K562 (cell line): Measurements from ENCODE around the gene TRIM37. TPM values are rescaled to one million over a fixed set of nuclear protein-coding genes. Genes with fewer than 3 reads are reported as not detected.
A peak's percentile ranks its signal among the peaks of the same experiment; 100 is the strongest.

Source experiments
- ARID4B ChIP-seq: sonication (generic); formaldehyde crosslinking; IDR thresholded peaks from 2 replicates; pipeline ENCODE4 v1.8.0; 2022; ENCODE audit warnings: mild to moderate bottlenecking, missing genetic modification reagents
- E2F4 ChIP-seq: sonication (generic); formaldehyde crosslinking; IDR thresholded peaks from 2 replicates; pipeline ENCODE4 v1.8.0; 2022; ENCODE audit warnings: mild to moderate bottlenecking, low read depth, missing genetic modification reagents
- FOSL1 ChIP-seq: fragments of 200-800 bp; sonication (Bioruptor generic); conservative IDR thresholded peaks from 2 replicates; pipeline ENCODE4 v1.6.1; 2016; ENCODE audit warnings: missing genetic modification characterization, missing compliant biosample characterization
- HBP1 ChIP-seq: fragments of 450-650 bp; formaldehyde crosslinking; IDR thresholded peaks from 2 replicates; pipeline ENCODE4 v1.4.0; 2022; ENCODE audit warnings: missing genetic modification characterization
- HDAC6 ChIP-seq: IDR thresholded peaks from 2 replicates; pipeline ENCODE4 v1.6.1; 2012; ENCODE audit warnings: low read depth, mild to moderate bottlenecking, control low read depth, inconsistent platforms, low read length, moderate library complexity
- MAX ChIP-seq: sonication (generic); formaldehyde crosslinking; IDR thresholded peaks from 2 replicates; pipeline ENCODE4 v1.9.0; 2022; ENCODE audit warnings: mild to moderate bottlenecking, missing genetic modification reagents
- MECOM ChIP-seq: fragments of 250-450 bp; sonication (Bioruptor Pico); IDR thresholded peaks from 2 replicates; pipeline ENCODE4 v1.8.0; 2022; ENCODE audit warnings: inconsistent platforms
- MEF2D ChIP-seq: conservative IDR thresholded peaks from 2 replicates; pipeline ENCODE4 v1.6.1; 2016; ENCODE audit warnings: low read depth, missing genetic modification characterization, missing compliant biosample characterization
- MTF1 ChIP-seq: fragments of 250-450 bp; sonication (Bioruptor Pico); IDR thresholded peaks from 2 replicates; pipeline ENCODE4 v1.9.0; 2021; ENCODE audit warnings: moderate library complexity, mild to moderate bottlenecking, inconsistent platforms, borderline replicate concordance
- NCOR1 ChIP-seq: fragments of 450-650 bp; IDR thresholded peaks from 2 replicates; pipeline ENCODE4 v1.6.1; 2016; ENCODE audit warnings: mild to moderate bottlenecking, moderate library complexity
- PKNOX1 ChIP-seq: fragments of 450-650 bp; IDR thresholded peaks from 2 replicates; pipeline ENCODE4 v1.6.1; 2016
- POLR2AphosphoS5 ChIP-seq: IDR thresholded peaks from 2 replicates; pipeline ENCODE4 v1.6.1; 2011; ENCODE audit warnings: mild to moderate bottlenecking, low read depth, low read length, moderate library complexity; ENCODE audit not compliant: control insufficient read depth, insufficient read depth
- SMARCA5 ChIP-seq: fragments of 450-650 bp; IDR thresholded peaks from 2 replicates; pipeline ENCODE4 v1.6.1; 2016
- TAF15 ChIP-seq: fragments of 200-400 bp; formaldehyde crosslinking; IDR thresholded peaks from 2 replicates; pipeline ENCODE4 v1.6.1; 2017; ENCODE audit warnings: mild to moderate bottlenecking, low read depth, low read length, moderate library complexity
- TBP ChIP-seq: optimal IDR thresholded peaks from 2 replicates; pipeline ENCODE3; 2011; ENCODE audit warnings: low read depth, low read length, improper control_type of control experiment
- XRCC3 ChIP-seq: fragments of 450-650 bp; IDR thresholded peaks from 2 replicates; pipeline ENCODE4 v1.6.1; 2017; ENCODE audit warnings: mild to moderate bottlenecking, moderate library complexity
- ZNF12 ChIP-seq: sonication (generic); formaldehyde crosslinking; IDR thresholded peaks from 2 replicates; pipeline ENCODE4 v1.4.0; 2020; ENCODE audit warnings: mild to moderate bottlenecking, missing genetic modification reagents
- ZNF507 ChIP-seq: conservative IDR thresholded peaks from 2 replicates; pipeline ENCODE4 v1.6.1; 2017; ENCODE audit warnings: missing genetic modification characterization, missing compliant biosample characterization
- polyA plus RNA-seq, 8 experiments: library from polyadenylated mRNA; depleted of rRNA in 4 of 8; stranded (reverse) in 5 of 8; unstranded in 3 of 8; fragments of >200 nt; fragmentation: Nextera tagmentation in 2 of 8; fragmentation: Illumina TruSeq in 1 of 8; extraction: Ambion mirVana in 2 of 8; extraction: Trizol in 1 of 8; gene quantifications; 2 replicates each; pipeline versions ENCODE4 v1.2.1 to v1.2.3, GENCODE V29; 2011 to 2014; ENCODE audit warnings: inconsistent platforms in 1 of 8, missing spikeins in 1 of 8
- total RNA-seq, 7 experiments: library from RNA; depleted of rRNA in 6 of 7; stranded (reverse); fragments of >200 nt in 6 of 7; fragmentation: Illumina TruSeq in 2 of 7; extraction: Trizol in 2 of 7; gene quantifications; 2 replicates each; pipeline versions ENCODE4 v1.2.1 to v1.2.3, GENCODE V29; 2011 to 2021; ENCODE audit warnings: low replicate concordance in 1 of 7

TRIM37 gene
- total and polyA plus RNA-seq, 9 of the 15 experiments (the other 6 are each of a cell fraction or from before 2014, with no cell fraction given) = 4.5 to 31.4 (median 23.8) TPM

GRCh38 chr17:59155439-59156177 lies 48.9 kb upstream of the TRIM37 start, which contains the start of gene PRR11 (continued):
- TF ChIP-seq MAX (CRISPR knock-in tag) (0 out of 2 replicates have a peak, but pooled peaks have one; percentile 33), POLR2AphosphoS5 (peak; percentile 89), PKNOX1 (no peak), TAF15 (no peak), E2F4 (CRISPR knock-in tag) (peak; percentile 96), ZNF12 (no peak), SMARCA5 (no peak), ZNF507 (tag) (no peak), HDAC6 (no peak), TBP (peak; percentile 78), MECOM (CRISPR knock-in tag) (no peak), HBP1 (CRISPR knock-in tag) (no peak), MTF1 (CRISPR knock-in tag) (no peak), FOSL1 (no peak; the same call in 1 of the 2 replicates), NCOR1 (no peak), MEF2D (tag) (no peak), ARID4B (no peak), XRCC3 (no peak)
